GM23338 (cell line): ENCODE data around the gene SERPINB11. TPM values are rescaled to one million over a fixed set of nuclear protein-coding genes. Genes with fewer than 3 reads are reported as not detected.

Source experiments
- ATAC-seq: fragments of 200-7000 bp; cut with Tn5 transposase; 3 replicates; pipeline ENCODE4 v1.9.1; 2020
- DNase-seq: peaks from one replicate; pipeline ENCODE4 v3.0.0-alpha.2; 2015; ENCODE audit warnings: low spot score
- H2AFZ ChIP-seq: fragments of 200-600 bp; sonication (generic); 2 replicates; pipeline ENCODE4 v1.8.0; 2016; ENCODE audit warnings: antibody characterized with exemption, mild to moderate bottlenecking, moderate library complexity
- H3F3A ChIP-seq: fragments of 200-600 bp; sonication (generic); replicated peaks from 2 replicates; pipeline ENCODE4 v1.8.0; 2017; ENCODE audit warnings: antibody characterized with exemption, mixed run types, low read depth
- H3K27ac ChIP-seq: fragments of 200-600 bp; sonication (generic); 2 replicates; pipeline ENCODE4 v1.6.1; 2016; ENCODE audit warnings: low read depth
- H3K27me3 ChIP-seq: fragments of 200-600 bp; sonication (generic); 2 replicates; pipeline ENCODE4 v1.8.0; 2016; ENCODE audit warnings: mild to moderate bottlenecking, mixed run types, moderate library complexity; ENCODE audit not compliant: insufficient read depth
- H3K36me3 ChIP-seq: fragments of 200-600 bp; sonication (generic); 2 replicates; pipeline ENCODE4 v1.8.0; 2016; ENCODE audit warnings: mild to moderate bottlenecking; ENCODE audit not compliant: insufficient read depth
- H3K4me1 ChIP-seq: fragments of 200-600 bp; sonication (generic); 2 replicates; pipeline ENCODE4 v1.8.0; 2016; ENCODE audit warnings: mild to moderate bottlenecking, moderate library complexity; ENCODE audit not compliant: insufficient read depth
- H3K4me2 ChIP-seq: fragments of 200-600 bp; sonication (generic); 2 replicates; pipeline ENCODE4 v1.7.1; 2017; ENCODE audit warnings: mixed run types
- H3K4me3 ChIP-seq: fragments of 200-600 bp; sonication (generic); 2 replicates; pipeline ENCODE4 v1.6.1; 2016; ENCODE audit warnings: mixed run types
- H3K79me2 ChIP-seq: fragments of 200-600 bp; sonication (generic); replicated peaks from 2 replicates; pipeline ENCODE4 v1.8.0; 2017; ENCODE audit warnings: mild to moderate bottlenecking; ENCODE audit not compliant: insufficient read depth
- H3K9me2 ChIP-seq: fragments of 200-600 bp; sonication (generic); 2 replicates; pipeline ENCODE4 v1.8.0; 2017; ENCODE audit not compliant: insufficient read depth
- H4K20me1 ChIP-seq: fragments of 200-600 bp; sonication (generic); replicated peaks from 2 replicates; pipeline ENCODE4 v1.8.0; 2017; ENCODE audit warnings: mild to moderate bottlenecking; ENCODE audit not compliant: insufficient read depth
- H3K27ac Mint-ChIP-seq: 2 replicates; pipeline ENCODE4 v1.8.0; 2020; ENCODE audit warnings: inconsistent platforms, mild to moderate bottlenecking, moderate library complexity, mixed read lengths
- H3K27me3 Mint-ChIP-seq: 3 replicates; pipeline ENCODE4 v1.8.0; 2022; ENCODE audit warnings: low read depth, mild to moderate bottlenecking, moderate library complexity, mixed read lengths, inconsistent platforms; ENCODE audit not compliant: insufficient read depth, poor library complexity
- H3K36me3 Mint-ChIP-seq: 3 replicates; pipeline ENCODE4 v1.8.0; 2021; ENCODE audit warnings: low read depth, mild to moderate bottlenecking, inconsistent platforms, moderate library complexity, mixed read lengths
- H3K4me1 Mint-ChIP-seq: 3 replicates; pipeline ENCODE4 v1.8.0; 2020; ENCODE audit warnings: mild to moderate bottlenecking, inconsistent platforms, mixed read lengths
- H3K4me3 Mint-ChIP-seq: 3 replicates; pipeline ENCODE4 v1.8.0; 2021; ENCODE audit warnings: moderate library complexity, mild to moderate bottlenecking, inconsistent platforms, mixed read lengths
- H3K9me3 Mint-ChIP-seq: 3 replicates; pipeline ENCODE4 v1.8.0; 2020; ENCODE audit warnings: moderate library complexity, mild to moderate bottlenecking, inconsistent platforms, mixed read lengths
- CREB1 ChIP-seq: fragments of 250-450 bp; sonication (Bioruptor Pico); IDR thresholded peaks from 2 replicates; pipeline ENCODE4 v1.5.0; 2020; ENCODE audit warnings: low read depth, mild to moderate bottlenecking, moderate library complexity
- EZH2phosphoT487 ChIP-seq: fragments of 200-600 bp; sonication (generic); IDR thresholded peaks from one replicate; pipeline ENCODE4 v1.8.1; 2018; ENCODE audit warnings: antibody characterized with exemption; ENCODE audit not compliant: unreplicated experiment
- JUNB ChIP-seq: IDR thresholded peaks from one replicate; pipeline ENCODE4 v1.6.1; 2016; ENCODE audit warnings: antibody characterized with exemption; ENCODE audit not compliant: unreplicated experiment
- NANOG ChIP-seq: IDR thresholded peaks from 2 replicates; pipeline ENCODE4 v1.6.1; 2016; ENCODE audit warnings: antibody characterized with exemption, borderline replicate concordance
- POLR2AphosphoS5 ChIP-seq: IDR thresholded peaks from 2 replicates; pipeline ENCODE4 v1.6.1; 2016; ENCODE audit warnings: antibody characterized with exemption, low read depth
- ZNF114 ChIP-seq: fragments of 250-450 bp; sonication (Bioruptor Pico); IDR thresholded peaks from 2 replicates; pipeline ENCODE4 v1.5.0; 2020; ENCODE audit warnings: mild to moderate bottlenecking, moderate library complexity
- polyA plus RNA-seq: library from polyadenylated mRNA; unstranded; fragments of >200 nt; fragmentation: Nextera tagmentation; extraction: Ambion mirVana; gene quantifications from 2 replicates; pipeline ENCODE4 v1.2.1, GENCODE V29; 2016
- total RNA-seq: library from RNA; depleted of rRNA; stranded (reverse); fragments of >200 nt; shearing (Covaris generic); gene quantifications from 2 replicates; pipeline ENCODE4 v1.2.3, GENCODE V29; 2014
- TF ChIP-seq, protein P1 (sequence below): IDR thresholded peaks from 2 replicates; pipeline ENCODE4 v1.6.1; 2016; ENCODE audit warnings: antibody characterized with exemption
- TF ChIP-seq, protein P2 (sequence below), 2 experiments: fragments of 200-600 bp in 1 of 2; sonication (generic) in 1 of 2; conservative IDR thresholded peaks; 2 replicates each; pipeline versions ENCODE4 v1.5.1 to v1.6.1; 2016 to 2017; ENCODE audit warnings: antibody characterized with exemption in 2 of 2, low read depth in 2 of 2, mild to moderate bottlenecking in 2 of 2, moderate library complexity in 1 of 2

Gene SERPINB11
- total and polyA plus RNA-seq, 2 experiments from 2014 or later: not detected

GRCh38 chr18:63736876-63737275 lies 34.1 kb downstream of the SERPINB11 start:
- H3K27me3 Mint-ChIP-seq: no peaks in the 10 kb centered on the region
- no peaks in the 10 kb centered on the region for H3K27me3 ChIP-seq
- H3K4me1 Mint-ChIP-seq: no peaks in the 10 kb centered on the region
- H3K27ac Mint-ChIP-seq: no peak overlapping the region
- no peak overlapping the region for H3K27ac ChIP-seq
- no peaks in the 10 kb centered on the region for H4K20me1 ChIP-seq
- H2AFZ ChIP-seq: no peak overlapping the region
- 0 out of 3 replicates have a peak, but pooled peaks cover 2% of the 10 kb centered on the region for H3K9me3 Mint-ChIP-seq
- TF ChIP-seq NANOG: no peak
- no peak for TF ChIP-seq JUNB
- TF ChIP-seq CREB1 (CRISPR knock-in tag): no peak
- TF ChIP-seq, protein P1, sequence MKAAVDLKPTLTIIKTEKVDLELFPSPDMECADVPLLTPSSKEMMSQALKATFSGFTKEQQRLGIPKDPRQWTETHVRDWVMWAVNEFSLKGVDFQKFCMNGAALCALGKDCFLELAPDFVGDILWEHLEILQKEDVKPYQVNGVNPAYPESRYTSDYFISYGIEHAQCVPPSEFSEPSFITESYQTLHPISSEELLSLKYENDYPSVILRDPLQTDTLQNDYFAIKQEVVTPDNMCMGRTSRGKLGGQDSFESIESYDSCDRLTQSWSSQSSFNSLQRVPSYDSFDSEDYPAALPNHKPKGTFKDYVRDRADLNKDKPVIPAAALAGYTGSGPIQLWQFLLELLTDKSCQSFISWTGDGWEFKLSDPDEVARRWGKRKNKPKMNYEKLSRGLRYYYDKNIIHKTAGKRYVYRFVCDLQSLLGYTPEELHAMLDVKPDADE: no peak
- peaks cover 3% of the 10 kb centered on the region; the same call in 1 of the 2 replicates for H3K9me2 ChIP-seq
- ATAC-seq (no peak), DNase-seq (no peak)
- no peak overlapping the region for H3K4me2 ChIP-seq
- H3F3A ChIP-seq: no peaks in the 10 kb centered on the region
- H3K4me3 ChIP-seq: no peak overlapping the region
- H3K4me1 ChIP-seq: no peaks in the 10 kb centered on the region
- H3K79me2 ChIP-seq: no peaks in the 10 kb centered on the region
- no peak overlapping the region for H3K4me3 Mint-ChIP-seq
- no peaks in the 10 kb centered on the region for H3K36me3 ChIP-seq
- H3K36me3 Mint-ChIP-seq: no peaks in the 10 kb centered on the region

DNA sequence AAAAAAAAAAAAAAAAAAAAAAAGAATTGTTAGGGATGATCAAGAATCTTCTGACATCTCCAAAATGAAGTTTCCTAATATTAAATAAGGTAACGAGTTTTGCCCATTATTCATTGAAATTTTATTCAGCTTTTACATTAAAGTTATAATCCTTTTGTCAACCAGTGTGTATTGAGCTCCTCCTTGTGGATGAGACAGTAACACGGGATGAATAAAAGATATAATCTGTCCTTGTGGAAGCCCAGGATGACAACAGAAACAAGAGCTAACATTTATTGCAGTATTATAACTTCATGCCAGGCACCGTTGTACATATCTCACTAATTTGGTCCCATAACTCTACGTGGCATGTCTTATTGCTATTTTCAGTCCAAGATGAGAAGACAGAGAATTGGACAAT lies 39.0 kb downstream of the SERPINB11 start:
- Histone ChIP-seq H3K27me3 (no peaks in the 10 kb centered on the region), H3K9me2 (peaks cover 3% of the 10 kb centered on the region; the same call in 1 of the 2 replicates), H3K79me2 (no peaks in the 10 kb centered on the region), H3K4me1 (no peaks in the 10 kb centered on the region), H3K4me3 (no peak overlapping the region), H3K36me3 (no peaks in the 10 kb centered on the region), H3K27ac (no peak overlapping the region), H3F3A (no peaks in the 10 kb centered on the region), H2AFZ (no peak overlapping the region), H4K20me1 (no peaks in the 10 kb centered on the region), H3K4me2 (no peak overlapping the region)
- H3K4me1 Mint-ChIP-seq: no peaks in the 10 kb centered on the region
- DNase-seq: peak; percentile 16
- no peaks in the 10 kb centered on the region for H3K9me3 Mint-ChIP-seq
- no peak for ATAC-seq
- peaks cover 2% of the 10 kb centered on the region for H3K27me3 Mint-ChIP-seq
- TF ChIP-seq JUNB: no peak
- TF ChIP-seq, protein P2, sequence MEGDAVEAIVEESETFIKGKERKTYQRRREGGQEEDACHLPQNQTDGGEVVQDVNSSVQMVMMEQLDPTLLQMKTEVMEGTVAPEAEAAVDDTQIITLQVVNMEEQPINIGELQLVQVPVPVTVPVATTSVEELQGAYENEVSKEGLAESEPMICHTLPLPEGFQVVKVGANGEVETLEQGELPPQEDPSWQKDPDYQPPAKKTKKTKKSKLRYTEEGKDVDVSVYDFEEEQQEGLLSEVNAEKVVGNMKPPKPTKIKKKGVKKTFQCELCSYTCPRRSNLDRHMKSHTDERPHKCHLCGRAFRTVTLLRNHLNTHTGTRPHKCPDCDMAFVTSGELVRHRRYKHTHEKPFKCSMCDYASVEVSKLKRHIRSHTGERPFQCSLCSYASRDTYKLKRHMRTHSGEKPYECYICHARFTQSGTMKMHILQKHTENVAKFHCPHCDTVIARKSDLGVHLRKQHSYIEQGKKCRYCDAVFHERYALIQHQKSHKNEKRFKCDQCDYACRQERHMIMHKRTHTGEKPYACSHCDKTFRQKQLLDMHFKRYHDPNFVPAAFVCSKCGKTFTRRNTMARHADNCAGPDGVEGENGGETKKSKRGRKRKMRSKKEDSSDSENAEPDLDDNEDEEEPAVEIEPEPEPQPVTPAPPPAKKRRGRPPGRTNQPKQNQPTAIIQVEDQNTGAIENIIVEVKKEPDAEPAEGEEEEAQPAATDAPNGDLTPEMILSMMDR (conservative IDR thresholded peaks at IDR 0.05; ENCODE audit: low read depth in 2 of 2): peak; percentile 52 to 57
- TF ChIP-seq NANOG: no peak
- H3K4me3 Mint-ChIP-seq: no peak overlapping the region
- no peaks in the 10 kb centered on the region for H3K36me3 Mint-ChIP-seq
- H3K27ac Mint-ChIP-seq: no peak overlapping the region

- Mint-ChIP-seq H3K27me3 (peaks cover 2% of the 10 kb centered on the region), H3K4me1 (no peaks in the 10 kb centered on the region), H3K27ac (no peak overlapping the region), H3K9me3 (no peaks in the 10 kb centered on the region; the same call in 2 of the 3 replicates), H3K36me3 (no peaks in the 10 kb centered on the region), H3K4me3 (no peak overlapping the region)
- no peaks in the 10 kb centered on the region for H3K9me2 ChIP-seq
- H2AFZ ChIP-seq: no peak overlapping the region
- H3F3A ChIP-seq: no peaks in the 10 kb centered on the region
- no peak for ATAC-seq
- H3K4me3 ChIP-seq: no peak overlapping the region
- no peak overlapping the region for H3K4me2 ChIP-seq
- no peak overlapping the region for H3K27ac ChIP-seq
- H3K4me1 ChIP-seq: no peaks in the 10 kb centered on the region
- H3K27me3 ChIP-seq: no peaks in the 10 kb centered on the region
- no peaks in the 10 kb centered on the region for H3K36me3 ChIP-seq
- no peaks in the 10 kb centered on the region for H4K20me1 ChIP-seq
- DNase-seq: no peak
- no peaks in the 10 kb centered on the region for H3K79me2 ChIP-seq
- no peak for TF ChIP-seq CREB1 (CRISPR knock-in tag)
- no peak for TF ChIP-seq NANOG
- TF ChIP-seq, protein P2 (conservative IDR thresholded peaks at IDR 0.05; ENCODE audit: low read depth in 2 of 2): no peak
- TF ChIP-seq ZNF114 (CRISPR knock-in tag): no peak
- TF ChIP-seq POLR2AphosphoS5: no peak
- TF ChIP-seq EZH2phosphoT487: no peak
- no peak for TF ChIP-seq JUNB
Observed at GRCh38 chr18:63747006-63747405, 44.2 kb downstream of the SERPINB11 start.
